ENCODE results near the gene SLC35B3. TPM values are rescaled to one million over a fixed set of nuclear protein-coding genes. Genes with fewer than 3 reads are reported as not detected.

The SLC35B3 gene
- total and polyA plus RNA-seq, 2 donors (not counting 3 experiments of a cell fraction or from before 2014, with no cell fraction given), result 11.9 to 21.5 TPM

- H3K4me3 ChIP-seq (replicated peaks in 1 of 3; ENCODE audit: insufficient read depth in 1 of 3, low read depth in 1 of 3, low read length in 3 of 3), result no peak overlapping the region
- dilution Hi-C loops (cut with MboI; ENCODE audit: extremely low pct_ligation_motif_present, low sequenced_read_pairs) (no loop called here), intact Hi-C loops (cut with micrococcal nuclease) (no loop called here)
- H3K9me1 ChIP-seq (replicated peaks; ENCODE audit: control insufficient read depth, extremely low read depth, insufficient read depth, low read length), result peaks cover 2% of the 10 kb centered on the region
- no peak overlapping the region for H3K9ac ChIP-seq (replicated peaks; ENCODE audit: extremely low read depth, insufficient read depth, low read length)
- FAIRE-seq, result no peak
- TF ChIP-seq FOS (IDR thresholded peaks at IDR 0.05; ENCODE audit: borderline replicate concordance, insufficient read depth, low read length) (no peak), JUN (IDR thresholded peaks at IDR 0.05; ENCODE audit: borderline replicate concordance, insufficient read depth, insufficient read length, low read depth) (no peak), POLR2A (IDR thresholded peaks at IDR 0.05; ENCODE audit: low read depth, low read length) (no peak), MYC (IDR thresholded peaks at IDR 0.05; ENCODE audit: low read depth, low read length) (no peak), GATA2 (IDR thresholded peaks at IDR 0.05; ENCODE audit: insufficient read depth, insufficient read length, low read depth, low read length) (no peak), EZH2 (IDR thresholded peaks at IDR 0.05; ENCODE audit: borderline replicate concordance, low read depth, low read length, severe bottlenecking) (no peak), POLR2AphosphoS5 (IDR thresholded peaks at IDR 0.05; ENCODE audit: insufficient read depth, low read depth, low read length) (no peak), CTCF (IDR thresholded peaks at IDR 0.05; ENCODE audit: extremely low read depth in 1 of 2, insufficient read depth in 1 of 2, low read depth in 1 of 2, low read length in 2 of 2) (no peak)
- H3K9me3 ChIP-seq (replicated peaks; ENCODE audit: control insufficient read depth, insufficient read depth, low read length), result no peaks in the 10 kb centered on the region
- BruUV-seq (replicated peaks), result no TSS peak
- no peak for DNase-seq (ENCODE audit: low read depth, low spot score)
- H3K27me3 ChIP-seq (ENCODE audit: control insufficient read depth in 2 of 2, insufficient read depth in 2 of 2, low read length in 2 of 2), result no peaks in the 10 kb centered on the region
- ChIA-PET POLR2A (no interaction called here), CTCF (no interaction called here)
- no peaks in the 10 kb centered on the region for H4K20me1 ChIP-seq (replicated peaks; ENCODE audit: control insufficient read depth, extremely low read depth, insufficient read depth, low read length)
- no peak overlapping the region for H3K4me2 ChIP-seq (ENCODE audit: insufficient read depth, low read length)
- no peak overlapping the region for H3K27ac ChIP-seq (ENCODE audit: insufficient read depth, low read depth, low read length)
- H3K36me3 ChIP-seq (ENCODE audit: control insufficient read depth in 2 of 2, extremely low read depth in 1 of 2, insufficient read depth in 2 of 2, low read length in 2 of 2), result no peaks in the 10 kb centered on the region
- no peaks in the 10 kb centered on the region for H3K4me1 ChIP-seq (ENCODE audit: control insufficient read depth, extremely low read depth, insufficient read depth, low read length)
- H3K79me2 ChIP-seq (ENCODE audit: control insufficient read depth, insufficient read depth, low read length), result no peaks in the 10 kb centered on the region
- no peak overlapping the region for H2AFZ ChIP-seq (ENCODE audit: low read depth, low read length)
These were observed 41.3 kb upstream of the SLC35B3 start for GRCh38 chr6:8476656-8477055.

Data from endothelial cell of umbilical vein (primary cell).